Measurements from ENCODE around the gene IFNK.

- no peak for TF ChIP-seq CTCF (IDR thresholded peaks at IDR 0.05)
- TF ChIP-seq POLR2A (IDR thresholded peaks at IDR 0.05), result no peak
Measured at GRCh38 chr9:27503623-27504022, 20.5 kb upstream of the IFNK start.

Measured in heart left ventricle (tissue), 13 donors.